Kidney (tissue), 14 donors: ENCODE measurements around the gene GPR4. TPM values are rescaled to one million over a fixed set of nuclear protein-coding genes. Genes with fewer than 3 reads are reported as not detected.
A peak's percentile ranks its signal among the peaks of the same experiment; 100 is the strongest.

Source experiments
- DNase-seq, 5 donors: peaks; one replicate each; pipeline ENCODE4 v3.0.0-alpha.2; 2013 to 2020
- FAIRE-seq: peaks from 2 replicates; lab custom pipeline; 2012; peaks lifted over from hg19 to GRCh38; lab: Jason Lieb, UNC
- H3K27ac ChIP-seq, 2 donors: one replicate each; pipeline ENCODE4 v1.7.0; 2013; ENCODE audit warnings: low read depth in 2 of 2, low read length in 2 of 2, inconsistent platforms in 1 of 2
- H3K27me3 ChIP-seq: one replicate; pipeline ENCODE4 v1.7.1; 2013; ENCODE audit warnings: low read length, inconsistent platforms; ENCODE audit not compliant: control insufficient read depth, insufficient read depth
- H3K36me3 ChIP-seq, 3 donors: one replicate each; pipeline versions ENCODE4 v1.7.0 to v1.7.1; 2013; ENCODE audit warnings: low read length in 3 of 3, control low read depth in 1 of 3, inconsistent platforms in 1 of 3; ENCODE audit not compliant: insufficient read depth in 3 of 3, control insufficient read depth in 2 of 3
- H3K4me1 ChIP-seq, 3 donors: one replicate each; pipeline versions ENCODE4 v1.7.0 to v1.7.1; 2013; ENCODE audit warnings: low read length in 3 of 3, inconsistent platforms in 1 of 3, low read depth in 1 of 3; ENCODE audit not compliant: control insufficient read depth in 2 of 3, insufficient read depth in 2 of 3
- H3K4me3 ChIP-seq, 3 donors: one replicate each; pipeline versions ENCODE4 v1.7.0 to v1.8.1; 2013; ENCODE audit warnings: low read length in 3 of 3, control low read depth in 1 of 3, inconsistent platforms in 1 of 3
- H3K9ac ChIP-seq, 3 donors: one replicate each; pipeline versions ENCODE4 v1.7.0 to v1.7.1; 2013; ENCODE audit warnings: low read length in 3 of 3, control low read depth in 1 of 3, inconsistent platforms in 1 of 3
- H3K9me3 ChIP-seq, 3 donors: one replicate each; pipeline versions ENCODE4 v1.7.0 to v1.7.1; 2013; ENCODE audit warnings: low read length in 3 of 3, control low read depth in 1 of 3, inconsistent platforms in 1 of 3; ENCODE audit not compliant: control insufficient read depth in 2 of 3, insufficient read depth in 1 of 3
- CTCF ChIP-seq: IDR thresholded peaks from 3 replicates; pipeline ENCODE4 v1.5.1; 2012; ENCODE audit warnings: mild to moderate bottlenecking, moderate library complexity, borderline replicate concordance; ENCODE audit not compliant: insufficient read depth; ENCODE audit errors: extremely low read depth
- intact Hi-C: fragments of 100-400 bp; cut with DNase I; formaldehyde crosslinking; loops from one replicate; pipeline ENCODE4 v1.11.1; 2022
- polyA plus RNA-seq: library from polyadenylated mRNA; stranded (reverse); fragments of 350-450 nt; fragmentation: Illumina TruSeq; extraction: RNeasy Lipid Tissue Mini Kit (QIAGEN cat#74804); gene quantifications from one replicate; pipeline ENCODE4 v1.2.3, GENCODE V29; 2014; ENCODE audit warnings: low read depth, low replicate concordance; ENCODE audit not compliant: insufficient read depth
- total RNA-seq: library from RNA; stranded (reverse); fragmentation: NEBNext Ultra II Directional; extraction: Animal tissue kit (Norgen Biotek cat#: 25700); gene quantifications from one replicate; pipeline ENCODE4 v1.2.1, GENCODE V29; 2021
- donor health status: control.
- donor health status: control.
- donor health status: control.
- donor health status: control.
- donor health status: control.
- donor health status: DM: yes; HTN: yes; CAD: no.
- donor health status: Normal renal cell carcinoma (clear cell type).

GPR4 gene
- total and polyA plus RNA-seq, 2 donors from 2014 or later: 6.8 to 9.7 TPM

DNA sequence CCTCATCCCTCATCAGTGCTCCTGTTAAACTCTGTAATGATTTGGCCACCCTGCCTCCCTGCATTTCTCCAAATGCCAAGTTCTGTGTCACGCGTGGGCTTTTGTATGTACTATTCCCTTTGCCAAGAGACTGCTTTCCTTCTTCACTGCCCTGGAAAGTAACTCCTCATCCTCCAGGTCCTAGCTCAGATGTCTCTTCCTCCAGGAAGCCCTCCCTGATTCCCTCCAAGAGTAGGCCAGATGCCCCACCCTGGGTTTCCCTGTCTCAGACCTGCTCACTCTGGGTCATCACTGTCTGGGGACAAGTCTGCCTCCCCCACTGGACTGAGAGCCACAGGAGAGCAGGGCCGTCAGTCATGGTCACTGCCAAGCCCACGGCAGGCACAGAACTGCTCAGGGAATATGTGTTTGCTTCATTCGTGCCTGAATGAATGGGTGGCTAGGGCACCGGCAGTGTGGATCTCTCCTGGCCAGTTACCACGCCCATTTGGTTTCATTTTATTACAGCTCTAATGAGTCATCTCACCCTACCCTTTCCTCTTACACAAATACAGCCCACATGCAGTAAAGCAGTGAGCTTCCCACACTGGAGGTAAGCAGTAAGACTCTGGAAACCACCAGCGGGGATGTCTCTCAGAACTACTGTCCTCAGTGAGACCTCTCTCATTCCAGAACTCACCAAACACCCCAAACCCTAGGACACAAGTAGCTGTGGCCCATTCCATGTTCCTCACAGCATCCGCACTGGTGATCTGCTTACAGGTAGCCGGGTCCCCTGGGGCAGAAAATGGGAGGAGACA is 12.1 kb upstream of the GPR4 start:
- Histone ChIP-seq H3K4me1 (no peaks in the 10 kb centered on the region), H3K9me3 (no peaks in the 10 kb centered on the region), H3K27ac (no peak overlapping the region), H3K4me3 (no peak overlapping the region), H3K36me3 (peaks cover 0 to 2% (median 0%) of the 10 kb centered on the region in 3 donors), H3K27me3 (no peaks in the 10 kb centered on the region), H3K9ac (no peak overlapping the region)
- FAIRE-seq (no peak), DNase-seq (no peak)
- TF ChIP-seq CTCF: no peak
- intact Hi-C loops: no loop called here

GRCh38 chr19:45608948-45609347 is 6.9 kb upstream of the GPR4 start:
- Histone ChIP-seq H3K4me3 (no peak overlapping the region), H3K27ac (no peak overlapping the region), H3K4me1 (peaks cover 0 to 8% (median 0%) of the 10 kb centered on the region in 3 donors), H3K9me3 (no peaks in the 10 kb centered on the region), H3K36me3 (no peaks in the 10 kb centered on the region), H3K27me3 (no peaks in the 10 kb centered on the region), H3K9ac (no peak overlapping the region)
- FAIRE-seq (no peak), DNase-seq (no peak)
- no peak for TF ChIP-seq CTCF
- intact Hi-C loops: no loop called here

- no peaks in the 10 kb centered on the region for H3K27me3 ChIP-seq
- H3K4me3 ChIP-seq: peak overlapping the region in 2 of 3 donors; percentile 25 to 39
- TF ChIP-seq CTCF: peak; percentile 91
- no peaks in the 10 kb centered on the region for H3K36me3 ChIP-seq
- H3K9me3 ChIP-seq: no peaks in the 10 kb centered on the region
- peak overlapping the region in 2 of 3 donors; percentile 20 to 55 for H3K9ac ChIP-seq
- DNase-seq (peak; percentile 85 to 92 (median 90)), FAIRE-seq (no peak)
- intact Hi-C loops: no loop called here
- peak overlapping the region; percentile 39 to 51 for H3K27ac ChIP-seq
- H3K4me1 ChIP-seq: peaks cover 0 to 8% (median 0%) of the 10 kb centered on the region in 3 donors
Observed at GRCh38 chr19:45607071-45608029, 5.3 kb upstream of the GPR4 start.
